Uterus (tissue), 2 donors: Measurements from ENCODE around the gene PUM2.

Experiments used
- POLR2A ChIP-seq, 2 donors: fragments of 450-650 bp; IDR thresholded peaks; one replicate each; pipeline ENCODE4 v1.6.1; 2016; ENCODE audit warnings: antibody characterized with exemption in 2 of 2, mild to moderate bottlenecking in 1 of 2, moderate library complexity in 1 of 2
- TF ChIP-seq, protein P1 (sequence below), 4 experiments: fragments of 200-600 bp in 2 of 4; fragments of 450-650 bp in 2 of 4; sonication (generic) in 2 of 4; IDR thresholded peaks; one replicate each; pipeline ENCODE4 v1.5.1; 2016 to 2019; ENCODE audit warnings: antibody characterized with exemption in 4 of 4, mild to moderate bottlenecking in 2 of 4, moderate library complexity in 1 of 4

DNA sequence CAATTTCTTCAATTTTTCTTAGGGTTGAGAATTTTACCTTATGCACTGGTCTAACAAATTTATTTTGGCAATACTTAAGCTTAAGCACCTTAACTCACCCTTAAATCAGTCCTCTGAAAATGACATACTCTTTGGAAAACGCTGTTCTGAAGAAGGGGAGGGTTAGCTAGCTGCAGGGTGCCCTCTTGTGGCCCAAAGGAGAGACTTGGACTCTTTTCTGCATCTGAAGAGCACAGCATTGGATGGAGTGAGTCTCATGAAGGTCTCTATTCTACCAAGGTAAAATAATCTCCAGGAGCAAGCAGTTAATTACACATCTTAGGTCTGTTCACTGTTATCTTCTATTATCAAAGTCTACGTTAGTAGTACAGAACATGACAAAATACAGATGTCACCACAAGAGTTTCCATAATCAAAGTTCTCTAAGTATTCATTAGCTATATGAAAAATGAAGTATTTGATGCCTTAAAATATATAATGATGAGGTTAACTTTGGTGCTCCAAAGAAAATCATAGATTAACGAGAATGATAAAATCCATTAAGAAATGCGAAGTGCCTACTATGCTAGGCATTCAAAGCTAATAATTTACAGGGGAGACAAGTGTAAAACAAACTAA lies 24.4 kb downstream of the PUM2 start:
- TF ChIP-seq POLR2A (IDR thresholded peaks at IDR 0.05): no peak
- TF ChIP-seq, protein P1, sequence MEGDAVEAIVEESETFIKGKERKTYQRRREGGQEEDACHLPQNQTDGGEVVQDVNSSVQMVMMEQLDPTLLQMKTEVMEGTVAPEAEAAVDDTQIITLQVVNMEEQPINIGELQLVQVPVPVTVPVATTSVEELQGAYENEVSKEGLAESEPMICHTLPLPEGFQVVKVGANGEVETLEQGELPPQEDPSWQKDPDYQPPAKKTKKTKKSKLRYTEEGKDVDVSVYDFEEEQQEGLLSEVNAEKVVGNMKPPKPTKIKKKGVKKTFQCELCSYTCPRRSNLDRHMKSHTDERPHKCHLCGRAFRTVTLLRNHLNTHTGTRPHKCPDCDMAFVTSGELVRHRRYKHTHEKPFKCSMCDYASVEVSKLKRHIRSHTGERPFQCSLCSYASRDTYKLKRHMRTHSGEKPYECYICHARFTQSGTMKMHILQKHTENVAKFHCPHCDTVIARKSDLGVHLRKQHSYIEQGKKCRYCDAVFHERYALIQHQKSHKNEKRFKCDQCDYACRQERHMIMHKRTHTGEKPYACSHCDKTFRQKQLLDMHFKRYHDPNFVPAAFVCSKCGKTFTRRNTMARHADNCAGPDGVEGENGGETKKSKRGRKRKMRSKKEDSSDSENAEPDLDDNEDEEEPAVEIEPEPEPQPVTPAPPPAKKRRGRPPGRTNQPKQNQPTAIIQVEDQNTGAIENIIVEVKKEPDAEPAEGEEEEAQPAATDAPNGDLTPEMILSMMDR (IDR thresholded peaks at IDR 0.05): peak; percentile 43 to 65 (median 50)
